ENCODE data around the gene PSMD1. TPM values are rescaled to one million over a fixed set of nuclear protein-coding genes. Genes with fewer than 3 reads are reported as not detected.

The PSMD1 gene
- total and polyA plus RNA-seq, 2 donors (not counting 3 experiments of a cell fraction or from before 2014, with no cell fraction given): 163 to 209 TPM

DNA sequence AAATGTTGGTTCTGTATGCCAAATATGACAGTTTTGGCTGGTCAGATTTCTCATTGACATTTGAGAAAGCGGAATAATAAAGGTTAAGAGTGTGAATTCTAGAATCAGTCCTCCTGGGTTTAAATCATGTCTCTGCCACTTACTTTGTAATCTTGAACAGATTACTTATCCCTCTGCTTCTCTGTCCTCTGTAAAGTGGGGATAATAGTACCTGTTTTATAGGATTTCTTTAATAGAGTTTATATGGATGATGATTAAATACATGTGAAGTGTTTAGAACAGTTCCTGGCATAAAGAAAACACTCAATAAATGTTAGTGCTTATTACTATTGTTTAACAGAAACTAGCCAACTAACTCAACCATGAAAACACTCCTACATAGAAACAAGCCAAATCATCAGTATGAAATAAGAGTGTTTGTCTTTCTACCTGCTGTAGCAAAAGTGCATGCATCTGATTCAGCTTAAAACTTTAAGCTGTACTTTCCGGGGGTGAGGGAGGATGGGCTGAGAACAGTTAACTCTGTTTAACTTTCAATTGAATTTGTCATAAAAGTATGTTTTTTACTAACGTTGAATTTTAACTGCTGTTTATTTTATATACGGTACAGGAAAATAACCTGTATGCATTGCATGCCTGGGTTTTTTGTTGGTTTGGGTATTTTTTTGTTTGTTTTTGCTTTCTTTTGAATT lies 61.4 kb downstream of the PSMD1 start:
- Histone ChIP-seq H3K36me3 (ENCODE audit: control insufficient read depth in 2 of 2, extremely low read depth in 1 of 2, insufficient read depth in 2 of 2, low read length in 2 of 2) (peaks cover 3% of the 10 kb centered on the region in 2 experiments), H3K4me2 (ENCODE audit: insufficient read depth, low read length) (no peak overlapping the region), H3K79me2 (ENCODE audit: control insufficient read depth, insufficient read depth, low read length) (peaks cover 7% of the 10 kb centered on the region), H3K27ac (ENCODE audit: insufficient read depth, low read depth, low read length) (no peak overlapping the region), H3K9me3 (replicated peaks; ENCODE audit: control insufficient read depth, insufficient read depth, low read length) (no peaks in the 10 kb centered on the region), H3K9ac (replicated peaks; ENCODE audit: extremely low read depth, insufficient read depth, low read length) (no peak overlapping the region), H3K4me3 (replicated peaks in 1 of 3; ENCODE audit: insufficient read depth in 1 of 3, low read depth in 1 of 3, low read length in 3 of 3) (no peak overlapping the region), H4K20me1 (replicated peaks; ENCODE audit: control insufficient read depth, extremely low read depth, insufficient read depth, low read length) (no peaks in the 10 kb centered on the region), H3K27me3 (ENCODE audit: control insufficient read depth in 2 of 2, insufficient read depth in 2 of 2, low read length in 2 of 2) (no peaks in the 10 kb centered on the region), H3K4me1 (ENCODE audit: control insufficient read depth, extremely low read depth, insufficient read depth, low read length) (peaks cover 19% of the 10 kb centered on the region), H2AFZ (ENCODE audit: low read depth, low read length) (no peak overlapping the region), H3K9me1 (replicated peaks; ENCODE audit: control insufficient read depth, extremely low read depth, insufficient read depth, low read length) (no peaks in the 10 kb centered on the region)
- ChIA-PET CTCF (interaction anchor here (0.7 to 1.0 kb wide), 3 partner anchors 11 to 295 kb away, joined by 3 to 4 read pairs (median 3); no protein-coding TSS in a partner anchor), POLR2A (no interaction called here)
- DNase-seq (ENCODE audit: low read depth, low spot score): no peak
- FAIRE-seq: no peak
- dilution Hi-C loops (cut with MboI; ENCODE audit: extremely low pct_ligation_motif_present, low sequenced_read_pairs): no loop called here
- no peak for TF ChIP-seq JUN (IDR thresholded peaks at IDR 0.05; ENCODE audit: borderline replicate concordance, insufficient read depth, insufficient read length, low read depth)
- no peak for TF ChIP-seq POLR2AphosphoS5 (IDR thresholded peaks at IDR 0.05; ENCODE audit: insufficient read depth, low read depth, low read length)
- BruUV-seq (replicated peaks): no TSS peak
- intact Hi-C loops (cut with micrococcal nuclease): no loop called here

GRCh38 chr2:231118614-231118942 lies 61.9 kb downstream of the PSMD1 start:
- peak; percentile 65 for DNase-seq (ENCODE audit: low read depth, low spot score)
- Histone ChIP-seq H3K4me3 (replicated peaks in 1 of 3; ENCODE audit: insufficient read depth in 1 of 3, low read depth in 1 of 3, low read length in 3 of 3) (no peak overlapping the region), H3K36me3 (ENCODE audit: control insufficient read depth in 2 of 2, extremely low read depth in 1 of 2, insufficient read depth in 2 of 2, low read length in 2 of 2) (peaks cover 2% of the 10 kb centered on the region in 2 experiments), H3K27me3 (ENCODE audit: control insufficient read depth in 2 of 2, insufficient read depth in 2 of 2, low read length in 2 of 2) (no peaks in the 10 kb centered on the region), H3K9me1 (replicated peaks; ENCODE audit: control insufficient read depth, extremely low read depth, insufficient read depth, low read length) (no peaks in the 10 kb centered on the region), H3K27ac (ENCODE audit: insufficient read depth, low read depth, low read length) (no peak overlapping the region), H3K9ac (replicated peaks; ENCODE audit: extremely low read depth, insufficient read depth, low read length) (no peak overlapping the region), H4K20me1 (replicated peaks; ENCODE audit: control insufficient read depth, extremely low read depth, insufficient read depth, low read length) (no peaks in the 10 kb centered on the region), H3K9me3 (replicated peaks; ENCODE audit: control insufficient read depth, insufficient read depth, low read length) (no peaks in the 10 kb centered on the region), H3K79me2 (ENCODE audit: control insufficient read depth, insufficient read depth, low read length) (peaks cover 6% of the 10 kb centered on the region), H2AFZ (ENCODE audit: low read depth, low read length) (no peak overlapping the region), H3K4me1 (ENCODE audit: control insufficient read depth, extremely low read depth, insufficient read depth, low read length) (peaks cover 24% of the 10 kb centered on the region), H3K4me2 (ENCODE audit: insufficient read depth, low read length) (no peak overlapping the region)
- ChIA-PET CTCF (interaction anchor here (0.9 to 1.0 kb wide), 2 partner anchors 11 to 74 kb away, joined by 3 to 4 read pairs; no protein-coding TSS in a partner anchor), POLR2A (no interaction called here)
- TF ChIP-seq JUN (IDR thresholded peaks at IDR 0.05; ENCODE audit: borderline replicate concordance, insufficient read depth, insufficient read length, low read depth) (no peak), GATA2 (IDR thresholded peaks at IDR 0.05; ENCODE audit: insufficient read depth, insufficient read length, low read depth, low read length) (no peak), MAX (IDR thresholded peaks at IDR 0.05; ENCODE audit: insufficient read depth, insufficient read length) (no peak), MYC (IDR thresholded peaks at IDR 0.05; ENCODE audit: low read depth, low read length) (no peak), POLR2AphosphoS5 (IDR thresholded peaks at IDR 0.05; ENCODE audit: insufficient read depth, low read depth, low read length) (no peak), FOS (IDR thresholded peaks at IDR 0.05; ENCODE audit: borderline replicate concordance, insufficient read depth, low read length) (no peak), POLR2A (IDR thresholded peaks at IDR 0.05; ENCODE audit: low read depth, low read length) (no peak), EZH2 (IDR thresholded peaks at IDR 0.05; ENCODE audit: borderline replicate concordance, low read depth, low read length, severe bottlenecking) (no peak)
- TF ChIP-seq, protein P1, sequence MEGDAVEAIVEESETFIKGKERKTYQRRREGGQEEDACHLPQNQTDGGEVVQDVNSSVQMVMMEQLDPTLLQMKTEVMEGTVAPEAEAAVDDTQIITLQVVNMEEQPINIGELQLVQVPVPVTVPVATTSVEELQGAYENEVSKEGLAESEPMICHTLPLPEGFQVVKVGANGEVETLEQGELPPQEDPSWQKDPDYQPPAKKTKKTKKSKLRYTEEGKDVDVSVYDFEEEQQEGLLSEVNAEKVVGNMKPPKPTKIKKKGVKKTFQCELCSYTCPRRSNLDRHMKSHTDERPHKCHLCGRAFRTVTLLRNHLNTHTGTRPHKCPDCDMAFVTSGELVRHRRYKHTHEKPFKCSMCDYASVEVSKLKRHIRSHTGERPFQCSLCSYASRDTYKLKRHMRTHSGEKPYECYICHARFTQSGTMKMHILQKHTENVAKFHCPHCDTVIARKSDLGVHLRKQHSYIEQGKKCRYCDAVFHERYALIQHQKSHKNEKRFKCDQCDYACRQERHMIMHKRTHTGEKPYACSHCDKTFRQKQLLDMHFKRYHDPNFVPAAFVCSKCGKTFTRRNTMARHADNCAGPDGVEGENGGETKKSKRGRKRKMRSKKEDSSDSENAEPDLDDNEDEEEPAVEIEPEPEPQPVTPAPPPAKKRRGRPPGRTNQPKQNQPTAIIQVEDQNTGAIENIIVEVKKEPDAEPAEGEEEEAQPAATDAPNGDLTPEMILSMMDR (IDR thresholded peaks at IDR 0.05; ENCODE audit: extremely low read depth in 1 of 2, insufficient read depth in 1 of 2, low read depth in 1 of 2, low read length in 2 of 2): no peak
- dilution Hi-C loops (cut with MboI; ENCODE audit: extremely low pct_ligation_motif_present, low sequenced_read_pairs) (no loop called here), intact Hi-C loops (cut with micrococcal nuclease) (no loop called here)
- FAIRE-seq: no peak
- no TSS peak for BruUV-seq (replicated peaks)
